ENCODE data around the gene PEX11B.
"Not testable (repeated sequence)": the region's sequence is repeated elsewhere in the genome, so short reads cannot be mapped to it uniquely, and the experiment has no call there.

PEX11B gene

DNA sequence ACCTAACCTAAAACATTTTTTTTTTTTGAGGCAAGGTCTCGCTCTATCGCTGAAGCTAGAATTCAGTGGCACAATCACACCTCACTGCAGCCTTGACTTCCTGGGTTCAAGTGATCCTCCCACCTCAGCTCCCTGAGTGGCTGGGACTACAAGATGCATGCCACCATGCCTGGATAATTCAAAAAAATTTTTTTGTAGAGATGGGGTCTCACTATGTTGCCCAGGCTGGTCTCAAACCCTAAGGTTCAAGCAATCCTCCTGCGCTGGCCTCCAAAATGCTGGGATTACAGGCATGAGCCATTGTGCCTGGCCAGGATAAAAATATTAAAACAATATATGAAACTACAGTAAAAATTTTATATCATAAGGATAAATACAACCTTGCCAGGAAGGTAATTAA lies 34.4 kb upstream of the PEX11B start:
- no peak for DNase-seq (ENCODE audit: low spot score)

DNA sequence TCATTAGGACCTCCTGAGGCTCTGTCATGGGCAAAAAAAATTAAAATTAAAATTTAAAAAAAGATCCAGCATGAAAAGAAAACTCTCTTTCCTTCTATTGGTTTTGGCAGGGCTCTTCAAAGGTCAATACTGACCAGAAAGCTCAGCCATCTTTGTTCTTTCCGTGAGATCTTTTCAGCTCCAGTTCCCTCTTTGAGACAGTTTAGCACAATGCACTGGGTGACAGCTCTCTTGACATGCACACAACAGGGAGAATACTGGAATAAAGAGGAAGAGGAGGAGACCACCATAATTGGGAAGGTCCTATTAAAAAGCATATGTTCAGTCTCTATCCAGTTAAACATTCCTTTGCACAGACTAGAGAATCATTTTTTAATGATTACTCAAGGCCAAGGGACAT lies 33.0 kb upstream of the PEX11B start:
- DNase-seq (ENCODE audit: low spot score), result no peak

DNA sequence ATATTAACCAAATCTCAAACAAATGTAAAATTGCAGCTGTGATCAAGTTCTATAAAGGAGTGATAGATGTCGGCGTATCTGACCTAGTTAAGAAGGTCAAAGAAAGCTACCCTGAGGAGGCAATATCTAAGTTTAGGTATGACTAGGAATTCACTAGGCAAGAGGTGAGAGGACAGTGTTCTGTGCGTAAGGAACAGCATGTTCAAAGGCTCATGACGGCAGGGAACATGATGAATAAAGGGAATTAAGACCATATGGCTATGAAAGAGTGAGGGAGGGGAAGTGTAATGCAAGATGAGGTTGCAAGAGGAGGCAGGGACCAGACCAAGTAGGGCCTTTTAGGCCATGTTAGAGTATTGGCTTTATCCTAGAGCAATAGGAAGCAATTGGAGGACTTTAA lies 30.7 kb upstream of the PEX11B start:
- DNase-seq (ENCODE audit: low spot score), result no peak

GRCh38 chr1:145947551-145947950 lies 29.0 kb upstream of the PEX11B start:
- DNase-seq (ENCODE audit: low spot score), result peak; percentile 3

DNA sequence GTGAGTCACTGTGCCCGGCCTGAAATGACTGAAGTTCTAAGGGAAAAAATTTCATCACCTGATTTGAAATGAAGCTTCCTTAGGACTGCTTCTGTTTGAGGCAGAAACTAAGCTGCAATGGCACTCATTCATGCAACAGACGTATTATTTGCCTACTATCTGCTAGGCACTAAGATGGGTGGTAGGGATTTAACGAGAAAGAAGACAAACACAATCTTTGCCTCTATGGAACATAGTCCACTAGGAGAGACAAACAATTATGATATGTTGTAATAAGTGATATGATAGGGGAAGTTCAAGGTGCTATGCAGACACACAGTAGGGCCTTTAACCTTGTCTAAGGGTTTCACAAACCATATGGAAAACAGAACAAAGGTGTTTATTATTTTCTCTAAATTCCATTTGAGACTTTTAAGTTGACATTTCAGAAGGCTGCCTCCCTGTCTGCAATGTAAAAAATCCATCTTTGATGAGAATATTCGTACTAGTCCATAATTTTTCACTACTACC lies 28.0 kb upstream of the PEX11B start:
- DNase-seq (ENCODE audit: low spot score), result peak; percentile 3

DNA sequence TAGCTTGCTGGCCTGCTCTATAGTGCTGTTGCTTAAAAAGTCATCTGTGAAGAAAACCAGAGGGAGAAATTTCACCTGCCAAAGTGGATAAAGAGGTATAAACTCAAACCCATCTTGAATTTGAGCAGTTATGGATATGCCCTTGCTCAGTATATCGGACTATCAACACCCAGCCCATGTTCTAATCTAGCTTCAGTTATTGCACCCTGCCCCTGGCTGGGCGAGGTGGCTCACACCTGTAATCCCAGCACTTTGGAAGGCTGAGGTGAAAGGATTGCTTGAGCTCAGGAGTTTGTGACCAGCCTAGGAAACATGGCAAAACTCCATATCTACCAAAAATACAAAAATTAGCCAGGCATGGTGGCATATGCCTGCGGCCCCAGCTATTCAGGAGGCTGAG lies 26.0 kb upstream of the PEX11B start:
- no peak for DNase-seq (ENCODE audit: low spot score)

DNA sequence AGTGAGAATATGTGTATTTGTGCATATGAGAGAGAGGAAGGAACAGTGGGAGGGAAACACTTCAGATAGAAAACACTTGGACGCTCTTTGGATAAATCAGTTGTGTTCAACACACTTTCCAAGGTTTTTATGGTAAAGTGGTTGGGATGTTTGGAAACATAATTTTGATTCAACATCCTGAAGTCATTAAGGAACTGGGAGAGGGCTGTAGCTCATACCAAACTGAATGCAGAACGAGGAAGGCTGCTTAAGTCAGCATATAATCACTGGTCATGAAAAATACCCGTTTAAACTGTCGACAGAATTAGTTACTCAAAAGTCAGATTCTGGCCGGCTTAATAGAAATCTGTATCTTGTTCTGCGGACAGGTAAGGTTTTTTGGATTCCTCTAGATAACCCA lies 24.4 kb upstream of the PEX11B start:
- no peak for DNase-seq (ENCODE audit: low spot score)

DNA sequence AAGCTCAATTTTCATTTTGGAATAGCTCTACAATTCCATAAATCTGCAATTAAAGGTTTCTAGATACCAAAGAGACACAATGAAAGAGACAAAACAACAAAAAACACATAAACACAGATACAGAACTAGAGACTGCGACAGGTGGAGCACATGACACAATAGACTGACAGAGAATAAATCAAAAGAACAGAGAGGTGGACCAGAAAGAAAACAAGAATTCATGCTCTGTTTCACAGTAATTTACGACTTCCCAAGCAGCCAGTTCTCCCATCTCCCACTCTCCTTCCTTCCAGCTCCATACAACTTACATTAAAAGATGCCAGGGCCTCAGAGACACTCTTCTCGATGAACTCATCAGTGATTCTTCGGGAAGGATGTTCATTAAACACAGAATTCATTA lies 23.9 kb upstream of the PEX11B start:
- DNase-seq (ENCODE audit: low spot score), result peak; percentile 2

- DNase-seq (ENCODE audit: low spot score), result no peak
Measured at GRCh38 chr1:145937436-145937835, 18.9 kb upstream of the PEX11B start.

DNA sequence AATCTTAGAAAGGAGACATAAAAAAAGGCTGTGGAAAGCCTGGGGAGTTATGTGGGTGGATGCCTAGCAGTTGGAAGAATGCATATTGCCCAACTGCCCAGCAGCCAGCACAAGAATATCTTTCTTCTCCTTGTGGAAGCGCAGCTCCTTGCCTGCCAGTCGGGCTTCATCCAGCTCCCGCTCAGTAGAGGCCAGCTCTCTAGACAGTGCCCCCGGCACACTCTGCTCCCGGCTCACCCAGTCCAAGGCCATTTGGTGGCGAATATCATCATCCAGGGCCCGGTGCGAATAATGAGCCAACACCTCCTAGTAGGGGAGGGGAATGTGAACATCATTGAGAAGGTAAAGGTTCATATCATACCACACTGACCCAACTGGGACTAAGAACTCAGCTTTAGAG lies 17.7 kb upstream of the PEX11B start:
- DNase-seq (ENCODE audit: low spot score), result no peak

- DNase-seq (ENCODE audit: low spot score), result no peak
Measured at GRCh38 chr1:145935708-145936107, 17.2 kb upstream of the PEX11B start.

DNA sequence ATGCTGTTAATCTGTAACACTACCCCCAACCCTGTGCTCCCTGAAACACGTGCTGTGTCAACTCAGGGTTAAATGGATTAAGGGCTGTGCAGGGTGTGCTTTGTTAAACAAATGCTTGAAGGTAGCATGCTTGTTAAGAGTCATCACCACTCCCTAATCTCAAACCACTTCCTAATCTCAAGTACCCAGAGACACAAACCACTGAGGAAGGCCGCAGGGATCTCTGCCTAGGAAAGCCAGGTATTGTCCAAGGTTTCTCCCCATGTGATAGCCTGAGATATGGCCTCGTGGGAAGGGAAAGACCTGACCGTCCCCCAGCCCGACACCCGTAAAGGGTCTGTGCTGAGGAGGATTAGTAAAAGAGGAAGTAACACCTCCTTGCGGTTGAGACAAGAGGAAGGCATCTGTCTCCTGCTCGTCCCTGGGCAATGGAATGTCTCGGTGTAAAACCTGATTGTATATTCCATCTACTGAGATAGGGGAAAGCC lies 14.0 kb upstream of the PEX11B start:
- not testable (repeated sequence) for DNase-seq (ENCODE audit: low spot score)

DNA sequence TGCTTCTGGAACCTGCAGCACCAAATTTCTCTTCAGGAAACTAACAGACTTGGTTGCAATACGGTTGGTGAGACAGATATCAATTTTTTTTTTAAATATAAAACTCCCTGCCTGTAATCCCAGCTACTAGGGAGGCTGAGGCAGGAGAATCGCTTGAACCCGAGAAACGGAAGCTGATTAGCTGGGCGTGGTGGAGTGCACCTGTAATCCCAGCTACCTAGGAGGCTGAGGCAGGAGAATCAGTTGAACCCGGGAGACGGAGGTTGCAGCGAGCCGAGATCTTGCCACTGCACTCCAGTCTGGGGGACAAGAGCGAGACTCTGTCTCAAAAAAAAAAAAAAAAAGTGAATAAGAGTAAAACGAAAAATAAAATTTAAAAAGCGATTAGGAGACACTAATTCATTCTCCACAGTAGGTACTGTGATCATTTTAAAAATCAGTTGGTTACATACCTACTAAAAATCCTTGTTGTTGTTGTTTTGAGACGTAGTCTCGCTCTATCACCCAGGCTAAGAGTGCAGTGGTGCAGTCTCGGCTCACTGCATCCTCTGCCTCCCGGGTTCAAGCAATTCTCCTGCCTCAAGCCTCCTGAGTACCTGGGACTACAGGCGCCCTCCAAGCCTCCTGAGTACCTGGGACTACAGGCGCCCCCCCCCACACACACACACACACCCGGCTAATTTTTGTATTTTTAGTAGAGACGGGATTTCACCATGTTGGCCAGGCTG lies 9.6 kb upstream of the PEX11B start:
- no peak for DNase-seq (ENCODE audit: low spot score)

GRCh38 chr1:145927063-145927886 lies 8.8 kb upstream of the PEX11B start, which contains the start of gene RBM8A:
RBM8A (minus strand) TSS chr1:145927484; CDS start chr1:145927426, 58 bp downstream.
- DNase-seq (ENCODE audit: low spot score), result peak; percentile 98

GRCh38 chr1:145926686-145927062 lies 8.2 kb upstream of the PEX11B start:
- no peak for DNase-seq (ENCODE audit: low spot score)

- DNase-seq (ENCODE audit: low spot score), result no peak
Measured at GRCh38 chr1:145922266-145922665, 3.7 kb upstream of the PEX11B start.

DNA sequence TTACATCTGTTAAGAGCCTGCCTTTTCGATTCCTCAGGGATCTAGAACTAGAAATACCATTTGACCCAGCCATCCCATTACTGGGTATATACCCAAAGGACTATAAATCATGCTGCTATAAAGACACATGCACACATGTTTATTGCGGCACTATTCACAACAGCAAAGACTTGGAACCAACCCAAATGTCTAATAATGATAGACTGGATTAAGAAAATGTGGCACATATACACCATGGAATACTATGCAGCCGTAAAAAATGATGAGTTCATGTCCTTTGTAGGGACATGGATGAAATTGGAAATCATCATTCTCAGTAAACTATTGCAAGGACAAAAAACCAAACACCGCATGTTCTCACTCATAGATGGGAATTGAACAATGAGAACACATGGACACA lies 1.8 kb upstream of the PEX11B start:
- not testable (repeated sequence) for DNase-seq (ENCODE audit: low spot score)

DNA sequence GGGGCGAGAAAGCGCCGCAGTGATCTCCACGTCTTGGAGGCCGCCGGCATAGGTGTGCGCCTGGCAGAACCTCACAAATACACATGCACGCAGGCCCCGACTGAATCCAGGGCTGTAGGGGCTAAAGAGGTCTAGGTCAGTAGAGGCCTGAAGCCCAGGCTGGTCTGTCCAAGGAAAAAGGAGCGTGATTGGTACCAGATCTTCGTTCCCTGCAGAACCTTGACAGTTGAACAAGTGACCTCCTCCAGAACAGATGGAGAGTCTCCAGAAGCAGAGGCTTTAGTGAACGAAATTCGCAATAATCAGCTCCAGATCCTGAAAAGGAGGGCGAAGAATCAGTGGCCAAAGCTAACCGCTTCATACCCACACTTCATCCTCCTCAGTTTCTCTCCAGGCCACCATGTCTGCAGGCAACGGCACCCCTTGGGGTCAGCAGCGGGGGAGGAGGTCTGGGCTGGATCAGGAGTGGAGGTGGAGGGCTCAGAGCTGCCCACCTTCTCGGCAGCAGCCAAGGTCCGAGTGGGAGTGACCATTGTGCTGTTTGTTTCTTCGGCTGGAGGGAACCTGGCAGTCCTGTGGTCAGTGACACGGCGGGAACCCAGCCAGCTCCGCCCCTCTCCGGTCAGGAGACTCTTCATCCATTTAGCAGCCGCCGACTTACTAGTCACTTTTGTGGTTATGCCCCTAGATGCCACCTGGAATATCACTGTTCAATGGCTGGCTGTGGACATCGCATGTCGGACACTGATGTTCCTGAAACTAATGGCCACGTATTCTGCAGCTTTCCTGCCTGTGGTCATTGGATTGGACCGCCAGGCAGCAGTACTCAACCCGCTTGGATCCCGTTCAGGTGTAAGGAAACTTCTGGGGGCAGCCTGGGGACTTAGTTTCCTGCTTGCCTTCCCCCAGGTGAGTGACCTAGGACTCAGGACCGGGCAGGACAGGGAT lies 749 bp upstream of the PEX11B start:
- DNase-seq (ENCODE audit: low spot score), result peak; percentile 17

GRCh38 chr1:145917595-145917994 lies 922 bp downstream of the PEX11B start:
- no peak for DNase-seq (ENCODE audit: low spot score)

- DNase-seq (ENCODE audit: low spot score), result no peak
Measured at GRCh38 chr1:145916745-145917144, 1.8 kb downstream of the PEX11B start.

DNA sequence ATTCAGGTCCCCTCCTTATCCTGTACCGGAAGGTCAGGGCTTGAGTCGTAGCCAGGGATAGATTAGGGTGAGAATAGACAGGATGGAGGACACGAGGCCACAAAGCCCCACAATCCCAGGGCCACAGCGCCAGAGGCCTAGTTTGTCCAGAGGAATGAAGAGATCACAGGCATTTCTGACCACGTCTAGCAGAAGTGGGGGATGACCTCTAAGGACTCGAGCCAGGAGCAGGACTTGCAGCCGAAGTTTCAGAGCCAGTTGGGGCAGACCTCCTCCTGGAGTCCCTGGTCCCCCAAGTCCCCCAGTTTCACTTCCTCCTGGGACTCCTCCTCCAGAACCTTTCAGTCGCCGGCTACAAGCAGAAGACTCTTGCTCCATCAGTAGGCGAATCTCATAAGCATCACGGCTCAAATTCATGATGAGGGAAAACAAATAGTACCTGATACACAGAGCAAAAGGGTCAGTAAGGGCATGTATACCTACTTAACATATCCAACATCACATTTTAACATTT lies 6.3 kb downstream of the PEX11B start:
- no peak for DNase-seq (ENCODE audit: low spot score)

- DNase-seq (ENCODE audit: low spot score), result no peak
Measured at GRCh38 chr1:145908653-145909052, 9.9 kb downstream of the PEX11B start.

All from hematopoietic multipotent progenitor cell treated with erythropoietin and hydrocortisone succinate and interleukin-3 and kit ligand, for 17 days (in vitro differentiated cells).